ENCODE data around the gene COA6. TPM values are rescaled to one million over a fixed set of nuclear protein-coding genes. Genes with fewer than 3 reads are reported as not detected.
A peak's percentile ranks its signal among the peaks of the same experiment; 100 is the strongest.

The COA6 gene
- total RNA-seq, 1 experiment from 2014 or later = 34.1 TPM

DNA sequence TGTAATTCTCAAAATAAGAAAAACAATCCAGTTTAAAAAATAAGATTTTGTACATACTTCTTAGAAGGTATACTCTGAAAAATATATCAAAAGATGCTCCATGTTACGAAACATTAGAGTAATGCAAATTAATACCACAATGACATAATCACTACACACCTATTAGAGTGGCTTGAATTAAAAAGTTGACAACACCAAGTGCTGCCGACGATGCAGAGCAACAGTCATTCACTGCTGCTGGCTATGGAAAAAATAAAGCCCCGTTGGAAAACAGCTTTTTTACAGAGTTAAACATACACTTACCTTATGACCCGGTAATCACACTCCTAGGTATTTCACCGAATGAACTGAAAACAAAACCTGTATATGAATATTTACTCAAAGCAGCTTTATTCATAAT is 14.8 kb downstream of the COA6 start:
- H3K9me3 ChIP-seq (ENCODE audit: control insufficient read depth in 1 of 2, insufficient read depth in 1 of 2, low read depth in 1 of 2, low read length in 2 of 2) = no peaks in the 10 kb centered on the region
- POLR2A ChIA-PET = interaction anchor here (1.4 kb wide), 1 partner anchor 14 kb away, joined by 4 read pairs; the partner anchor contains the start of gene COA6
- no peak overlapping the region for H3K4me3 ChIP-seq (replicated peaks in 1 of 2; ENCODE audit: low read depth in 1 of 2, low read length in 2 of 2)
- H3K4me2 ChIP-seq (ENCODE audit: low read length) = no peak overlapping the region
- CTCF ChIA-PET = no interaction called here
- H3K27me3 ChIP-seq (ENCODE audit: insufficient read depth, low read length) = no peaks in the 10 kb centered on the region
- H2AFZ ChIP-seq (ENCODE audit: low read depth, low read length, poor library complexity, severe bottlenecking) = no peak overlapping the region
- H3K9ac ChIP-seq (ENCODE audit: low read length) = no peak overlapping the region
- H3K79me2 ChIP-seq (ENCODE audit: insufficient read depth, low read length) = no peaks in the 10 kb centered on the region
- no peaks in the 10 kb centered on the region for H3K4me1 ChIP-seq (ENCODE audit: control insufficient read depth in 1 of 2, insufficient read depth in 2 of 2, low read length in 2 of 2)
- RAD21 ChIA-PET (ENCODE audit: low non-redundant PET in 1 of 2, low total read pairs in 2 of 2, uncharacterized antibody in 2 of 2, unreplicated experiment in 2 of 2) = no interaction called here
- DNase-seq (ENCODE audit: low read depth, low spot score) = no peak
- intact Hi-C loops (cut with micrococcal nuclease) = no loop called here
- BruUV-seq (replicated peaks) = no TSS peak
- no peak for TF ChIP-seq JUND (IDR thresholded peaks at IDR 0.05)
- H3K27ac ChIP-seq (ENCODE audit: low read depth, low read length) = no peak overlapping the region
- peaks cover 0 to 4% of the 10 kb centered on the region in 2 experiments; a peak in 2 of 4 replicates for H3K36me3 ChIP-seq (ENCODE audit: control insufficient read depth in 1 of 2, insufficient read depth in 2 of 2, low read length in 2 of 2)
- no peaks in the 10 kb centered on the region for H4K20me1 ChIP-seq (ENCODE audit: insufficient read depth)
- H3K9me2 ChIP-seq (ENCODE audit: insufficient read depth) = no peaks in the 10 kb centered on the region
- no peak for ATAC-seq

DNA sequence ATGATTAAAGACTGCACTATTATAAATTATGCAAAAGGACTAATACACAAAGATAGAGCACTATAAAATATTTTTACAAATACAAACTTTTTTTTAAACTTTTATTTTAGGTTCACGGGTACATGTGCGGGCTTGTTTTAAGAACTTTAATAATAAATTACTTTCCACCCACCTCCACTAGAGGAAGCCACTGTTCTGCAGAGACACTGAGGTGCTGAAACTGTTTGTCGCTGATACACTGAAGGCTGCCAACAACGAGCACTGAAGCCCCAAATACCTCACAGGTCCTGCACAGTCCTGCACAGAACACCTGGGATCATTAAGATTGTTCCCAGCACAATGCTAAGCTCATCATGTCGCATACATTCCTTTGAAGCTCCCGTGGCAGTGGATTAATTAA is 19.9 kb downstream of the COA6 start:
- ATAC-seq = no peak
- no peaks in the 10 kb centered on the region for H3K27me3 ChIP-seq (ENCODE audit: insufficient read depth, low read length)
- no peak overlapping the region for H2AFZ ChIP-seq (ENCODE audit: low read depth, low read length, poor library complexity, severe bottlenecking)
- H3K9me2 ChIP-seq (ENCODE audit: insufficient read depth) = no peaks in the 10 kb centered on the region
- ChIA-PET POLR2A (no interaction called here), CTCF (no interaction called here), RAD21 (ENCODE audit: low non-redundant PET in 1 of 2, low total read pairs in 2 of 2, uncharacterized antibody in 2 of 2, unreplicated experiment in 2 of 2) (no interaction called here)
- no peaks in the 10 kb centered on the region for H4K20me1 ChIP-seq (ENCODE audit: insufficient read depth)
- intact Hi-C loops (cut with micrococcal nuclease) = no loop called here
- no peak overlapping the region for H3K4me3 ChIP-seq (replicated peaks in 1 of 2; ENCODE audit: low read depth in 1 of 2, low read length in 2 of 2)
- no peaks in the 10 kb centered on the region for H3K9me3 ChIP-seq (ENCODE audit: control insufficient read depth in 1 of 2, insufficient read depth in 1 of 2, low read depth in 1 of 2, low read length in 2 of 2)
- H3K27ac ChIP-seq (ENCODE audit: low read depth, low read length) = no peak overlapping the region
- H3K36me3 ChIP-seq (ENCODE audit: control insufficient read depth in 1 of 2, insufficient read depth in 2 of 2, low read length in 2 of 2) = no peaks in the 10 kb centered on the region
- H3K79me2 ChIP-seq (ENCODE audit: insufficient read depth, low read length) = no peaks in the 10 kb centered on the region
- DNase-seq (ENCODE audit: low read depth, low spot score) = no peak
- H3K4me2 ChIP-seq (ENCODE audit: low read length) = no peak overlapping the region
- no peak overlapping the region for H3K9ac ChIP-seq (ENCODE audit: low read length)
- peak; percentile 21; the same call in 1 of the 2 replicates for TF ChIP-seq RAD21 (IDR thresholded peaks at IDR 0.05; ENCODE audit: low read depth)
- no peak for TF ChIP-seq SRF (IDR thresholded peaks at IDR 0.05; ENCODE audit: low read depth)
- BruUV-seq (replicated peaks) = no TSS peak
- H3K4me1 ChIP-seq (ENCODE audit: control insufficient read depth in 1 of 2, insufficient read depth in 2 of 2, low read length in 2 of 2) = no peaks in the 10 kb centered on the region

DNA sequence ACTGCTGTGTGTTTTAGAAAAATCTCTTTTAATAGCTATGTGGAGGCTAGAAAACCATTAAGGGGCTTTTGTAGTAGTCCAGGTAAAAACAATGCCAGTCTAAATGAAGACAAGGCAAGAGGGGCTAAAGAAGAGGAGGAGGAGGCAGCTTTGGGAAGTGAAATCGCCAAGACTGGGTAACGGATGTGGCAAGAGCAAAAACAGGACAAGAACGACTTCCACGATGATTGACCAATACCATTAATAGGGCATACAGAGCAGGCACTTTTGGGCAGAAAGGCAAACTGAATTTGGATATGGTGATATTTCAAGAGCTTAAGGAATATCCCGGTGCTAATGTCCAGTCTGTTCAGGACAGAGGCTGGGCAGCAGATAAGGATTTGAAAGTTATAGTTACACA is 22.0 kb downstream of the COA6 start:
- H3K9me2 ChIP-seq (ENCODE audit: insufficient read depth) = no peaks in the 10 kb centered on the region
- no peaks in the 10 kb centered on the region for H3K4me1 ChIP-seq (ENCODE audit: control insufficient read depth in 1 of 2, insufficient read depth in 2 of 2, low read length in 2 of 2)
- intact Hi-C loops (cut with micrococcal nuclease) = no loop called here
- ATAC-seq (no peak), DNase-seq (ENCODE audit: low read depth, low spot score) (no peak)
- H3K79me2 ChIP-seq (ENCODE audit: insufficient read depth, low read length) = no peaks in the 10 kb centered on the region
- H3K27ac ChIP-seq (ENCODE audit: low read depth, low read length) = no peak overlapping the region
- H2AFZ ChIP-seq (ENCODE audit: low read depth, low read length, poor library complexity, severe bottlenecking) = no peak overlapping the region
- no peak overlapping the region for H3K4me2 ChIP-seq (ENCODE audit: low read length)
- no peak overlapping the region for H3K4me3 ChIP-seq (replicated peaks in 1 of 2; ENCODE audit: low read depth in 1 of 2, low read length in 2 of 2)
- ChIA-PET RAD21 (ENCODE audit: low non-redundant PET in 1 of 2, low total read pairs in 2 of 2, uncharacterized antibody in 2 of 2, unreplicated experiment in 2 of 2) (interaction anchor here in 1 of 2 experiments (0.6 kb wide), 1 partner anchor 16 kb away, joined by 4 read pairs; no protein-coding TSS in a partner anchor), CTCF (no interaction called here), POLR2A (no interaction called here)
- H4K20me1 ChIP-seq (ENCODE audit: insufficient read depth) = no peaks in the 10 kb centered on the region
- no peaks in the 10 kb centered on the region for H3K36me3 ChIP-seq (ENCODE audit: control insufficient read depth in 1 of 2, insufficient read depth in 2 of 2, low read length in 2 of 2)
- H3K9me3 ChIP-seq (ENCODE audit: control insufficient read depth in 1 of 2, insufficient read depth in 1 of 2, low read depth in 1 of 2, low read length in 2 of 2) = no peaks in the 10 kb centered on the region
- no peak overlapping the region for H3K9ac ChIP-seq (ENCODE audit: low read length)
- BruUV-seq (replicated peaks) = no TSS peak
- H3K27me3 ChIP-seq (ENCODE audit: insufficient read depth, low read length) = no peaks in the 10 kb centered on the region
- TF ChIP-seq SP1 (IDR thresholded peaks at IDR 0.05; ENCODE audit: low read depth) = no peak
- TF ChIP-seq POLR2AphosphoS5 (IDR thresholded peaks at IDR 0.05; ENCODE audit: low read depth, low read length) = no peak
- TF ChIP-seq, protein P1, sequence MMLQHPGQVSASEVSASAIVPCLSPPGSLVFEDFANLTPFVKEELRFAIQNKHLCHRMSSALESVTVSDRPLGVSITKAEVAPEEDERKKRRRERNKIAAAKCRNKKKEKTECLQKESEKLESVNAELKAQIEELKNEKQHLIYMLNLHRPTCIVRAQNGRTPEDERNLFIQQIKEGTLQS (IDR thresholded peaks at IDR 0.05) = no peak
- TF ChIP-seq JUND (IDR thresholded peaks at IDR 0.05) = no peak
- no peak for TF ChIP-seq EZH2 (IDR thresholded peaks at IDR 0.05)
- no peak for TF ChIP-seq ELF1 (IDR thresholded peaks at IDR 0.05; ENCODE audit: borderline replicate concordance, low read depth)
- TF ChIP-seq ZFX (IDR thresholded peaks at IDR 0.05) = no peak
- TF ChIP-seq FOSL1 (IDR thresholded peaks at IDR 0.05; ENCODE audit: low read depth) = no peak
- no peak for TF ChIP-seq POLR2A (IDR thresholded peaks at IDR 0.05; ENCODE audit: borderline replicate concordance, extremely low read depth, insufficient read depth, insufficient read length)
- no peak for TF ChIP-seq CBX3 (IDR thresholded peaks at IDR 0.05; ENCODE audit: low read depth)
- TF ChIP-seq EZH2phosphoT487 (IDR thresholded peaks at IDR 0.05; ENCODE audit: borderline replicate concordance) = no peak
- TF ChIP-seq, protein P2, sequence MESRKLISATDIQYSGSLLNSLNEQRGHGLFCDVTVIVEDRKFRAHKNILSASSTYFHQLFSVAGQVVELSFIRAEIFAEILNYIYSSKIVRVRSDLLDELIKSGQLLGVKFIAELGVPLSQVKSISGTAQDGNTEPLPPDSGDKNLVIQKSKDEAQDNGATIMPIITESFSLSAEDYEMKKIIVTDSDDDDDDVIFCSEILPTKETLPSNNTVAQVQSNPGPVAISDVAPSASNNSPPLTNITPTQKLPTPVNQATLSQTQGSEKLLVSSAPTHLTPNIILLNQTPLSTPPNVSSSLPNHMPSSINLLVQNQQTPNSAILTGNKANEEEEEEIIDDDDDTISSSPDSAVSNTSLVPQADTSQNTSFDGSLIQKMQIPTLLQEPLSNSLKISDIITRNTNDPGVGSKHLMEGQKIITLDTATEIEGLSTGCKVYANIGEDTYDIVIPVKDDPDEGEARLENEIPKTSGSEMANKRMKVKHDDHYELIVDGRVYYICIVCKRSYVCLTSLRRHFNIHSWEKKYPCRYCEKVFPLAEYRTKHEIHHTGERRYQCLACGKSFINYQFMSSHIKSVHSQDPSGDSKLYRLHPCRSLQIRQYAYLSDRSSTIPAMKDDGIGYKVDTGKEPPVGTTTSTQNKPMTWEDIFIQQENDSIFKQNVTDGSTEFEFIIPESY (IDR thresholded peaks at IDR 0.05; ENCODE audit: extremely low read depth, insufficient replicate concordance, low read length) = no peak
